ENCODE results near the gene HIGD1B.
"Not testable (repeated sequence)": the region's sequence is repeated elsewhere in the genome, so short reads cannot be mapped to it uniquely, and the experiment has no call there.

The HIGD1B gene

GRCh38 chr17:44847586-44847985, at the start of gene HIGD1B:
TSS of gene HIGD1B (plus strand) at chr17:44847883. CDS start at chr17:44848153, 270 bp downstream.
- no peak for DNase-seq (ENCODE audit: low read depth)

GRCh38 chr17:44798356-44798755, 49.3 kb upstream of the HIGD1B start:
- DNase-seq (ENCODE audit: low read depth), result no peak

GRCh38 chr17:44801880-44802279, 45.8 kb upstream of the HIGD1B start:
- DNase-seq (ENCODE audit: low read depth), result no peak

- no peak for DNase-seq (ENCODE audit: low read depth)
Observed at GRCh38 chr17:44804302-44805089, 43.2 kb upstream of the HIGD1B start.

- no peak for DNase-seq (ENCODE audit: low read depth)
Observed at GRCh38 chr17:44807093-44807816, 40.4 kb upstream of the HIGD1B start.

- DNase-seq (ENCODE audit: low read depth), result no peak
Observed at GRCh38 chr17:44807817-44808155, 39.9 kb upstream of the HIGD1B start.

- DNase-seq (ENCODE audit: low read depth), result no peak
Observed at GRCh38 chr17:44808156-44808555, 39.5 kb upstream of the HIGD1B start.

- not testable (repeated sequence) for DNase-seq (ENCODE audit: low read depth)
Observed at GRCh38 chr17:44808656-44809388, 38.9 kb upstream of the HIGD1B start.

- no peak for DNase-seq (ENCODE audit: low read depth)
Observed at GRCh38 chr17:44812263-44812662, 35.4 kb upstream of the HIGD1B start.

- DNase-seq (ENCODE audit: low read depth), result not testable (repeated sequence)
Observed at GRCh38 chr17:44818508-44818907, 29.2 kb upstream of the HIGD1B start.

GRCh38 chr17:44820631-44821212, 27.0 kb upstream of the HIGD1B start:
- no peak for DNase-seq (ENCODE audit: low read depth)

- not testable (repeated sequence) for DNase-seq (ENCODE audit: low read depth)
Observed at GRCh38 chr17:44825236-44825635, 22.4 kb upstream of the HIGD1B start.

- DNase-seq (ENCODE audit: low read depth), result no peak
Observed at GRCh38 chr17:44826123-44826790, 21.4 kb upstream of the HIGD1B start.

- DNase-seq (ENCODE audit: low read depth), result no peak
Observed at GRCh38 chr17:44827863-44828262, 19.8 kb upstream of the HIGD1B start.

- no peak for DNase-seq (ENCODE audit: low read depth)
Observed at GRCh38 chr17:44828919-44829522, 18.7 kb upstream of the HIGD1B start.

GRCh38 chr17:44829523-44830358, 17.9 kb upstream of the HIGD1B start, which contains the start of gene GJC1:
TSS of gene GJC1 (minus strand) at chr17:44830287. CDS start at chr17:44805817, 24,470 bp downstream.
- DNase-seq (ENCODE audit: low read depth), result no peak

GRCh38 chr17:44830359-44831288, 17.1 kb upstream of the HIGD1B start:
- DNase-seq (ENCODE audit: low read depth), result no peak

- no peak for DNase-seq (ENCODE audit: low read depth)
Observed at GRCh38 chr17:44831371-44831770, 16.3 kb upstream of the HIGD1B start.

- no peak for DNase-seq (ENCODE audit: low read depth)
Observed at GRCh38 chr17:44832805-44833204, 14.9 kb upstream of the HIGD1B start.

Data from HS-27A (cell line).